Stimulated activated CD8-positive, alpha-beta memory T cell treated with anti-CD3 and anti-CD28 coated beads, Interleukin-7, amount 100 ng/mL, for 4 hours (primary cell): ENCODE data around the gene RBM47.
"Not testable (repeated sequence)": the region's sequence is repeated elsewhere in the genome, so short reads cannot be mapped to it uniquely, and the experiment has no call there.

ENCODE experiments used
- DNase-seq, 2 donors: peaks; one replicate each; pipeline ENCODE4 v3.0.0-alpha.2; 2020; ENCODE audit warnings: low read depth in 2 of 2

RBM47 gene

GRCh38 chr4:40441430-40441829 is 188.2 kb downstream of the RBM47 start:
- DNase-seq = no peak

- no peak for DNase-seq
Observed at GRCh38 chr4:40439519-40439918, 190.1 kb downstream of the RBM47 start.

- no peak for DNase-seq
Observed at GRCh38 chr4:40438384-40439026, 191.2 kb downstream of the RBM47 start.

- no peak for DNase-seq
Observed at GRCh38 chr4:40437741-40438383, 191.8 kb downstream of the RBM47 start.

- not testable (repeated sequence) for DNase-seq
Observed at GRCh38 chr4:40435306-40435705, 194.4 kb downstream of the RBM47 start.

GRCh38 chr4:40434126-40434687 is 195.5 kb downstream of the RBM47 start:
- no peak for DNase-seq

- no peak for DNase-seq
Observed at GRCh38 chr4:40432504-40432903, 197.2 kb downstream of the RBM47 start.

GRCh38 chr4:40427871-40428270 is 201.8 kb downstream of the RBM47 start:
- DNase-seq = not testable (repeated sequence)

- no peak for DNase-seq
Observed at GRCh38 chr4:40427128-40427527, 202.5 kb downstream of the RBM47 start.

GRCh38 chr4:40425799-40426574 is 203.7 kb downstream of the RBM47 start:
- DNase-seq = no peak

- DNase-seq = no peak
Observed at GRCh38 chr4:40423735-40424134, 205.9 kb downstream of the RBM47 start.

- DNase-seq = no peak
Observed at GRCh38 chr4:40421839-40422708, 207.6 kb downstream of the RBM47 start.

GRCh38 chr4:40419231-40419912 is 210.3 kb downstream of the RBM47 start:
- DNase-seq = no peak

GRCh38 chr4:40418430-40419230 is 211.0 kb downstream of the RBM47 start:
- no peak for DNase-seq

- DNase-seq = no peak
Observed at GRCh38 chr4:40417941-40418340, 211.7 kb downstream of the RBM47 start.

GRCh38 chr4:40414673-40415072 is 215.0 kb downstream of the RBM47 start:
- no peak for DNase-seq

- DNase-seq = no peak
Observed at GRCh38 chr4:40412866-40413795, 216.5 kb downstream of the RBM47 start.

- DNase-seq = no peak
Observed at GRCh38 chr4:40412388-40412787, 217.3 kb downstream of the RBM47 start.

GRCh38 chr4:40409835-40410234 is 219.8 kb downstream of the RBM47 start:
- no peak for DNase-seq
